Measurements from ENCODE around the gene SEMA6B. TPM values are rescaled to one million over a fixed set of nuclear protein-coding genes. Genes with fewer than 3 reads are reported as not detected.

The SEMA6B gene
- polyA plus RNA-seq, 1 donor (not counting 4 experiments of a cell fraction or from before 2014, with no cell fraction given) = 0.41 TPM

GRCh38 chr19:4585556-4585955 lies 26.1 kb upstream of the SEMA6B start:
- Histone ChIP-seq H3K4me1 (ENCODE audit: control insufficient read depth, extremely low read depth, insufficient read depth, low read length) (peaks cover 5% of the 10 kb centered on the region), H3K36me3 (ENCODE audit: control insufficient read depth in 2 of 2, extremely low read depth in 1 of 2, insufficient read depth in 2 of 2, low read length in 2 of 2) (no peaks in the 10 kb centered on the region), H3K9ac (ENCODE audit: control insufficient read depth, extremely low read depth, insufficient read depth, low read length) (no peak overlapping the region), H3K79me2 (ENCODE audit: control insufficient read depth, insufficient read depth, low read length) (no peaks in the 10 kb centered on the region), H3K4me3 (ENCODE audit: control insufficient read depth in 2 of 3, extremely low read depth in 1 of 3, insufficient read depth in 2 of 3, low read depth in 1 of 3, low read length in 3 of 3) (no peak overlapping the region), H3K27me3 (ENCODE audit: control insufficient read depth, extremely low read depth, insufficient read depth, low read length) (peaks cover 24% of the 10 kb centered on the region), H3K27ac (ENCODE audit: control insufficient read depth, insufficient read depth, low read length) (no peak overlapping the region), H4K20me1 (ENCODE audit: control insufficient read depth, extremely low read depth, insufficient read depth, low read length) (no peaks in the 10 kb centered on the region), H3K4me2 (ENCODE audit: control insufficient read depth, extremely low read depth, insufficient read depth, low read depth, low read length) (no peak overlapping the region), H2AFZ (ENCODE audit: control insufficient read depth, low read length) (no peak overlapping the region), H3K9me1 (ENCODE audit: control insufficient read depth, extremely low read depth, insufficient read depth, low read length) (no peaks in the 10 kb centered on the region), H3K9me3 (ENCODE audit: control insufficient read depth, low read depth, low read length) (no peaks in the 10 kb centered on the region)
- dilution Hi-C loops (cut with MboI; ENCODE audit: extremely low pct_ligation_motif_present, low sequenced_read_pairs) = no loop called here
- no peak for FAIRE-seq
- no peak for TF ChIP-seq EZH2 (IDR thresholded peaks at IDR 0.05; ENCODE audit: low read length)
- TF ChIP-seq, protein P1, sequence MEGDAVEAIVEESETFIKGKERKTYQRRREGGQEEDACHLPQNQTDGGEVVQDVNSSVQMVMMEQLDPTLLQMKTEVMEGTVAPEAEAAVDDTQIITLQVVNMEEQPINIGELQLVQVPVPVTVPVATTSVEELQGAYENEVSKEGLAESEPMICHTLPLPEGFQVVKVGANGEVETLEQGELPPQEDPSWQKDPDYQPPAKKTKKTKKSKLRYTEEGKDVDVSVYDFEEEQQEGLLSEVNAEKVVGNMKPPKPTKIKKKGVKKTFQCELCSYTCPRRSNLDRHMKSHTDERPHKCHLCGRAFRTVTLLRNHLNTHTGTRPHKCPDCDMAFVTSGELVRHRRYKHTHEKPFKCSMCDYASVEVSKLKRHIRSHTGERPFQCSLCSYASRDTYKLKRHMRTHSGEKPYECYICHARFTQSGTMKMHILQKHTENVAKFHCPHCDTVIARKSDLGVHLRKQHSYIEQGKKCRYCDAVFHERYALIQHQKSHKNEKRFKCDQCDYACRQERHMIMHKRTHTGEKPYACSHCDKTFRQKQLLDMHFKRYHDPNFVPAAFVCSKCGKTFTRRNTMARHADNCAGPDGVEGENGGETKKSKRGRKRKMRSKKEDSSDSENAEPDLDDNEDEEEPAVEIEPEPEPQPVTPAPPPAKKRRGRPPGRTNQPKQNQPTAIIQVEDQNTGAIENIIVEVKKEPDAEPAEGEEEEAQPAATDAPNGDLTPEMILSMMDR (optimal IDR thresholded peaks at IDR 0.05 in 1 of 3, IDR thresholded peaks at IDR 0.05 in 1 of 3, conservative IDR thresholded peaks at IDR 0.05 in 1 of 3; ENCODE audit: extremely low read depth in 1 of 3, insufficient read depth in 2 of 3, low read length in 3 of 3) = no peak
- no peak for DNase-seq (ENCODE audit: low read depth, low spot score)

DNA sequence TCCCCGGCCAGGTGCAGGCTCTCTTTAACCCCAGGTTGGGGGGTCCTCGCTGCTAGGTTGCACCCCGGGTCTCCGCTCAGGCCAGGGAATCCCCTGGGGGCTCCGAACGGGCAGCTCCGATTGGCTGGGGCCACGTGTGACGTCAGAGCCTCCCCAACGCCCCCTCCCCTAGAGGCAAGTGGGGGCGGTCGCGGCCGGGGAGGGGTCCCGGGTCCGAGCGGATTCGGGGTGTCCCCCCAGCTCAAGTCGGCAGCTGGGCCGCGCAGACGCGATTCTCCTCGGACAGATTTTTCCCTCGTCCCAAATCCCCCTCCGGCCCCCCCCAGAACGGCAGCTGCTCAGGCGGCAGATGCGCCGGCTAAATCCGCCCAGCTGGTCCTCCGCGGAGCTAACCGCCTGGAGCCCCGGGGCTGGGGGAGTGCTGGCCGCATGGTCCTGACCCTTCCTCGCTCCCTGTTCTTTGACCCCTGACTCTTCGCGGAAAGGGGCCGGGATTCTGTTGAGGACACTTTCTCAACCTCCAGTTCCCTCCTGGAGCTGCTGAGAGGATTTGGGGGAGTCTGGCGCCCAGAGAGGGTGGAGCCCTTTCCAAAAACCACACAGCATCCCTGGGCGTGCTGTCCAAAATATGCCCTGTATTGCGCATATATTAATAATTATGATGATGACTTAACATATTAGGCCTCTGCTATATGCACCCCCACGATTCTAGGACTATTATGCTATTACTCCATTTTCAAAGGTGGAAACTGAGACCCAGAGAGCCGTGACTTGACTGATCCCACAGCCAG lies 25.4 kb upstream of the SEMA6B start:
- Histone ChIP-seq H3K79me2 (ENCODE audit: control insufficient read depth, insufficient read depth, low read length) (no peaks in the 10 kb centered on the region), H2AFZ (ENCODE audit: control insufficient read depth, low read length) (no peak overlapping the region), H3K9ac (ENCODE audit: control insufficient read depth, extremely low read depth, insufficient read depth, low read length) (no peak overlapping the region), H3K27ac (ENCODE audit: control insufficient read depth, insufficient read depth, low read length) (no peak overlapping the region), H3K4me1 (ENCODE audit: control insufficient read depth, extremely low read depth, insufficient read depth, low read length) (peaks cover 5% of the 10 kb centered on the region), H4K20me1 (ENCODE audit: control insufficient read depth, extremely low read depth, insufficient read depth, low read length) (no peaks in the 10 kb centered on the region), H3K9me3 (ENCODE audit: control insufficient read depth, low read depth, low read length) (no peaks in the 10 kb centered on the region), H3K4me2 (ENCODE audit: control insufficient read depth, extremely low read depth, insufficient read depth, low read depth, low read length) (peak overlapping the region; percentile 69), H3K4me3 (ENCODE audit: control insufficient read depth in 2 of 3, extremely low read depth in 1 of 3, insufficient read depth in 2 of 3, low read depth in 1 of 3, low read length in 3 of 3) (peak overlapping the region; percentile 36 to 51 (median 49)), H3K9me1 (ENCODE audit: control insufficient read depth, extremely low read depth, insufficient read depth, low read length) (no peaks in the 10 kb centered on the region), H3K27me3 (ENCODE audit: control insufficient read depth, extremely low read depth, insufficient read depth, low read length) (peaks cover 30% of the 10 kb centered on the region), H3K36me3 (ENCODE audit: control insufficient read depth in 2 of 2, extremely low read depth in 1 of 2, insufficient read depth in 2 of 2, low read length in 2 of 2) (no peaks in the 10 kb centered on the region)
- no peak for DNase-seq (ENCODE audit: low read depth, low spot score)
- dilution Hi-C loops (cut with MboI; ENCODE audit: extremely low pct_ligation_motif_present, low sequenced_read_pairs) = no loop called here
- TF ChIP-seq, protein P1 (optimal IDR thresholded peaks at IDR 0.05 in 1 of 3, IDR thresholded peaks at IDR 0.05 in 1 of 3, conservative IDR thresholded peaks at IDR 0.05 in 1 of 3; ENCODE audit: extremely low read depth in 1 of 3, insufficient read depth in 2 of 3, low read length in 3 of 3) = no peak
- no peak for TF ChIP-seq EZH2 (IDR thresholded peaks at IDR 0.05; ENCODE audit: low read length)
- no peak for FAIRE-seq

Measured in keratinocyte (primary cell).